Heart right ventricle (tissue), 16 donors: Measurements from ENCODE around the gene XRCC1. TPM values are rescaled to one million over a fixed set of nuclear protein-coding genes. Genes with fewer than 3 reads are reported as not detected.
A peak's percentile ranks its signal among the peaks of the same experiment; 100 is the strongest.

Source experiments
- ATAC-seq, 8 donors: fragments of 200-7000 bp; cut with Tn5 transposase; one replicate each; pipeline ENCODE4 v1.9.1; 2020; ENCODE audit warnings: mild to moderate bottlenecking in 8 of 8, moderate library complexity in 8 of 8, moderate number of reproducible peaks in 1 of 8
- DNase-seq, 2 donors: peaks; one replicate each; pipeline ENCODE4 v3.0.0-alpha.2; 2020
- H3K27ac ChIP-seq, 10 donors: fragments of 200-600 bp; sonication (generic) in 2 of 10; one replicate each; pipeline versions ENCODE4 v1.5.0 to v1.8.0; 2020 to 2022; ENCODE audit warnings: mild to moderate bottlenecking in 3 of 10
- H3K27me3 ChIP-seq, 7 donors: fragments of 200-600 bp; one replicate each; pipeline ENCODE4 v1.8.0; 2021 to 2022; ENCODE audit warnings: mild to moderate bottlenecking in 2 of 7
- H3K36me3 ChIP-seq, 9 donors: fragments of 200-600 bp; sonication (generic) in 1 of 9; one replicate each; pipeline versions ENCODE4 v1.5.0 to v1.8.0; 2020 to 2022; ENCODE audit warnings: mild to moderate bottlenecking in 2 of 9
- H3K4me1 ChIP-seq, 9 donors: fragments of 200-600 bp; sonication (generic) in 1 of 9; one replicate each; pipeline versions ENCODE4 v1.5.0 to v1.8.0; 2020 to 2022; ENCODE audit warnings: mild to moderate bottlenecking in 4 of 9
- H3K4me3 ChIP-seq, 10 donors: fragments of 200-600 bp; sonication (generic) in 2 of 10; one replicate each; pipeline versions ENCODE4 v1.5.0 to v1.8.0; 2020 to 2022; ENCODE audit warnings: mild to moderate bottlenecking in 7 of 10, moderate library complexity in 2 of 10
- H3K9me3 ChIP-seq, 11 donors: fragments of 200-600 bp in 10 of 11; sonication (generic) in 2 of 11; one replicate each; pipeline versions ENCODE4 v1.5.0 to v1.8.0; 2013 to 2022; ENCODE audit warnings: mild to moderate bottlenecking in 2 of 11, control low read depth in 1 of 11, moderate library complexity in 1 of 11
- WGBS, 2 donors: extraction: QIAGEN DNeasy Blood & Tissue Kit; methylation state at CpG; one replicate each; pipeline ENCODE4 v1.1.7; 2013; ENCODE audit warnings: inconsistent platforms in 1 of 2; 5-methylcytosine and 5-hydroxymethylcytosine counted together
- intact Hi-C, 10 donors: fragments of 100-400 bp; cut with DNase I; formaldehyde crosslinking; loops; one replicate each; pipeline versions ENCODE4 v1.11.1 to v1.14.2; 2022
- polyA plus RNA-seq, 2 donors: library from polyadenylated mRNA; stranded (reverse); fragments of 200-250 nt; gene quantifications; one replicate each; pipeline ENCODE4 v1.2.3, GENCODE V29; 2013
- total RNA-seq, 10 donors: library from RNA; stranded (reverse); fragmentation: NEBNext Ultra II Directional in 3 of 10; extraction: Animal tissue kit (Norgen Biotek cat#: 25700) in 3 of 10; gene quantifications; one replicate each; pipeline versions ENCODE4 v1.2.1 to v1.2.4, GENCODE V29; 2021 to 2023
- TF ChIP-seq, protein P1 (sequence below), 9 donors: fragments of 200-600 bp; sonication (generic) in 2 of 9; IDR thresholded peaks; one replicate each; pipeline versions ENCODE4 v1.5.0 to v1.8.0; 2021 to 2022; ENCODE audit warnings: antibody characterized with exemption in 9 of 9, mild to moderate bottlenecking in 5 of 9, moderate library complexity in 1 of 9
- donor health status: Arrhythmogenic right ventricular cardiomyopathy.
- donor health status: ischemic (EF 13 %, LVEDD 7.1; RV severe dilation, severe dysfunction).
- donor health status: healthy with polysubstance abuse.
- donor health status: DM: no; HTN: yes; CAD: no.
- donor health status: DM: no; HTN: no; CAD: no.
- donor health status: ischemic (EF 25% LVEDD 6.9; RV normal size, moderate dysfunction).
- donor health status: ischemic (EF 25% LVEDD 5.7; RV mildly dilated, moderate dysfunction).
- donor health status: healthy.
- donor health status: DM: yes; HTN: yes; CAD: no.
- donor health status: Ischemic cardiomyopathy.
- donor health status: ischemic (EF 35%, LVEDD 5.7; RV mildly dilated, moderate dysfunction).
- donor health status: nonischemic (EF 11% LVEDD 7.7; RV severe dilation, severe dysfunction).
- donor health status: DM: yes; HTN: yes; CAD: no.
- donor health status: PGD.
- donor health status: ischemic (EF 29% LVEDD 5.4; RV normal size, mild dysfunction).
- donor health status: nonischemic (EF 23%, LVEDD 6.1; RV moderate dilation, normal function).

Gene XRCC1
- total and polyA plus RNA-seq, 12 donors, result 11.0 to 21.9 (median 17.7) TPM

DNA sequence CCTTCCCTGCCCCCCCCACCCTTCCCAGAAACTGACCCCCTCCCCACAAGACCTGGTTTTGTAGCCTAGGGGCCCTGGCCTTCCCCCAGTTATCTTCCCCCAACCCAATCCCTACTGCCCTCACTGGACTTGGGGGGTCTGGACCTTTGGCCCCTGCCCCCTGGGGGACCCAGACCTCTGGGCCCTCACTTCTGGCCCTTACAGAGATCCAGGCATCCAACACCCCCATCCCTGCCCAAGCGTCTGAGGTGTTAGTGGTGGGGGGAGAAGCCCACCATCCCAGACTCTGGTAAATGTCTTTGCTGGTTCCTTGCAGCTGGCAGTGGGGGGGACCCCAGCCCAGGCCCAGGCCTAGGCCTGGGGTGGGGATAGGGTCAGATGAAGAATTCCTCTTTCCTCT is 47.6 kb upstream of the XRCC1 start:
- DNase-seq (no peak), ATAC-seq (no peak)
- H3K27ac ChIP-seq, result no peak overlapping the region
- intact Hi-C loops, result no loop called here
- H3K4me1 ChIP-seq, result peaks cover 0 to 26% (median 7%) of the 10 kb centered on the region in 9 donors
- 73 to 91% methylated on average over 1 of the region's 1 CpG for WGBS, 2 donors
- H3K36me3 ChIP-seq, result no peaks in the 10 kb centered on the region
- no peak overlapping the region for H3K4me3 ChIP-seq
- TF ChIP-seq, protein P1, sequence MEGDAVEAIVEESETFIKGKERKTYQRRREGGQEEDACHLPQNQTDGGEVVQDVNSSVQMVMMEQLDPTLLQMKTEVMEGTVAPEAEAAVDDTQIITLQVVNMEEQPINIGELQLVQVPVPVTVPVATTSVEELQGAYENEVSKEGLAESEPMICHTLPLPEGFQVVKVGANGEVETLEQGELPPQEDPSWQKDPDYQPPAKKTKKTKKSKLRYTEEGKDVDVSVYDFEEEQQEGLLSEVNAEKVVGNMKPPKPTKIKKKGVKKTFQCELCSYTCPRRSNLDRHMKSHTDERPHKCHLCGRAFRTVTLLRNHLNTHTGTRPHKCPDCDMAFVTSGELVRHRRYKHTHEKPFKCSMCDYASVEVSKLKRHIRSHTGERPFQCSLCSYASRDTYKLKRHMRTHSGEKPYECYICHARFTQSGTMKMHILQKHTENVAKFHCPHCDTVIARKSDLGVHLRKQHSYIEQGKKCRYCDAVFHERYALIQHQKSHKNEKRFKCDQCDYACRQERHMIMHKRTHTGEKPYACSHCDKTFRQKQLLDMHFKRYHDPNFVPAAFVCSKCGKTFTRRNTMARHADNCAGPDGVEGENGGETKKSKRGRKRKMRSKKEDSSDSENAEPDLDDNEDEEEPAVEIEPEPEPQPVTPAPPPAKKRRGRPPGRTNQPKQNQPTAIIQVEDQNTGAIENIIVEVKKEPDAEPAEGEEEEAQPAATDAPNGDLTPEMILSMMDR (IDR thresholded peaks at IDR 0.05), result no peak
- peaks cover 0 to 6% (median 0%) of the 10 kb centered on the region in 7 donors for H3K27me3 ChIP-seq
- H3K9me3 ChIP-seq, result no peaks in the 10 kb centered on the region

DNA sequence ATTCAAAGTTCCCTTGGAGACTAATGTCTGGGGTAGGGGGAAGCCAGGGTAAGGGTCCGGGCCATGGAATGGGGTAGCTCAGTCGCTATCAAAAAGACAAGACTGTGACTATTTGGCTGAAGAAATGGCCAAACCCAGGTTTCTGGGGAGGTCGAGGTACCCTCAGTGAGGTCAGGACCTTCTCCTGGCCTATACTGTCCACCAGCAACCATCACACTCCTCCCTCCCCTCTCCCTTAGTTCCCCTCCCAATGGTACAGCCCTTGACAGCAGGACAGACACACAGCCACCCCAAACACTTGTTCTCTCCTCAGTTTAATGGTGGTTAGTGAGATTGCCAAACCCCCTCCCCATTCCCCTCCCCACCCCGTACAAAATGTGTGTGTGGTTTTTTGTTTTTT is 46.7 kb upstream of the XRCC1 start:
- TF ChIP-seq, protein P1 (IDR thresholded peaks at IDR 0.05), result no peak
- ATAC-seq (no peak), DNase-seq (no peak)
- Histone ChIP-seq H3K9me3 (no peaks in the 10 kb centered on the region), H3K4me3 (no peak overlapping the region), H3K27me3 (peaks cover 0 to 2% (median 0%) of the 10 kb centered on the region in 7 donors), H3K27ac (no peak overlapping the region), H3K36me3 (no peaks in the 10 kb centered on the region), H3K4me1 (peaks cover 0 to 26% (median 7%) of the 10 kb centered on the region in 9 donors)
- intact Hi-C loops, result no loop called here
- 61 to 82% methylated on average over 4 of the region's 4 CpGs for WGBS, 2 donors

- intact Hi-C loops, result no loop called here
- H3K4me3 ChIP-seq, result peak overlapping the region; percentile 59 to 90 (median 80)
- peak in 2 of 8 donors; percentile 3 to 4 for ATAC-seq
- H3K4me1 ChIP-seq, result peaks cover 0 to 26% (median 7%) of the 10 kb centered on the region in 9 donors
- H3K27me3 ChIP-seq, result no peaks in the 10 kb centered on the region
- DNase-seq, result peak in 1 of 2 donors; percentile 87
- WGBS, 2 donors, result 44 to 49% methylated on average over 23 of the region's 23 CpGs
- H3K36me3 ChIP-seq, result no peaks in the 10 kb centered on the region
- peak overlapping the region in 9 of 10 donors; percentile 90 to 97 (median 94) for H3K27ac ChIP-seq
- H3K9me3 ChIP-seq, result no peaks in the 10 kb centered on the region
- TF ChIP-seq, protein P1 (IDR thresholded peaks at IDR 0.05), result no peak
Measured at GRCh38 chr19:43620061-43621001, 45.0 kb upstream of the XRCC1 start.

DNA sequence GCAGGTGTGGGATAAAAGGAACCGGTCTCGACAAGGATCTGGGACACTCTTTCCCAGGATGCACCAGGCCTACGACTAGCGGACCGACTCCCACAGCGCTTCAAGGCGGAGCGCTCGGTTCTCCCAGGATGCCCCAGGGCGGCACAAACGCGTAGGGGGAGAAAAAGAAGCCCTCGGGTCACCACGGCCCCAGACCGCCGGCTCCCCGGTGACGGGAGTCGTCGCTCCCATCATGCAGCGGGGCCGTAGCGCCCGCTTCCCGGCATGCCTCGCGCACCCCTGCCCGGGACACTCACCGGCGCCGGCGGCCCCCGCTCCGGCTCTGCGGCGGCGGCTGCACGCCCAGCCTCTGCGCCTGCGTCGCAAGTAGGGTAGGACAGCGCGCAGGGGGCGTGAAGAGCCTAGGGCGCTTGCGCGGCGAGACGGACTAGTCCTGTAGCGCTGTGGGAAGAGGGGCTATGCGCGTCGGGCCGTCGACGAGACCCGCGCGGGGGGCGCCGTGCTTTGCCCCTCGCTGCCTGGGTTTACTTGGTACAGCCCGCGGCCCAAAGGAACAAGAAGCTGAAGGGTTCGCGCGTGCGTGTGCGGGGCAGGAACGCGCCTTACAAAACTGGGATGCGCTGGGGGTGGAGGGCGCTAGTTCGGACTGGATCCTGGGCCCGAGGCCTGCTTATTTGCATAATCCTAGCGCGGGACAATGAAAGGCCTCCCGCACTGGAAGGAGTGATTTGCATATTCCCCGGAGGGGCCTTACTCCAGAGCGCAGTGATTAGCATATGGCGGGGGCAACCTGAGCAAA is 44.1 kb upstream of the XRCC1 start, which contains the start of gene ZNF428:
TSS of gene ZNF428 (minus strand) at position 368 of the 799 bp plus-strand sequence. CDS start 5,325 bp downstream, outside the sequence.
- DNase-seq (peak; percentile 85 to 86), ATAC-seq (peak; percentile 94 to 97 (median 95))
- H3K4me3 ChIP-seq, result peak within 1 kb of the TSS; percentile 59 to 90 (median 80)
- peaks cover 0 to 24% (median 7%) of the 10 kb centered on the region in 9 donors for H3K4me1 ChIP-seq
- H3K27me3 ChIP-seq, result no peaks in the 10 kb centered on the region
- peak within 1 kb of the TSS; percentile 84 to 97 (median 94) for H3K27ac ChIP-seq
- H3K9me3 ChIP-seq, result no peaks in the 10 kb centered on the region
- WGBS, 2 donors, result 0% methylated on average over 81 of the region's 81 CpGs
- peaks cover 0 to under 1% (median 0%) of the 10 kb centered on the region in 9 donors for H3K36me3 ChIP-seq
- intact Hi-C loops, result loop anchor here in 2 of 10 donors (2.0 kb wide), 1 partner anchor 23 kb away; the partner anchor contains the start of genes IRGQ (in 2 of the 2) and ZNF576 (in 2 of the 2)
- TF ChIP-seq, protein P1 (IDR thresholded peaks at IDR 0.05), result no peak
